Epithelial cell of proximal tubule (primary cell): ENCODE data around the gene FOXO1. TPM values are rescaled to one million over a fixed set of nuclear protein-coding genes. Genes with fewer than 3 reads are reported as not detected.

Experiments used
- DNase-seq: peaks from one replicate; pipeline ENCODE4 v3.0.0-alpha.2; 2011; ENCODE audit warnings: low read depth
- H3K4me3 ChIP-seq: 2 replicates; pipeline ENCODE4 v1.5.1; 2011; ENCODE audit warnings: low read depth, mild to moderate bottlenecking, low read length
- total RNA-seq: library from RNA; depleted of rRNA; stranded (reverse); fragments of >200 nt; gene quantifications from 2 replicates; pipeline ENCODE4 v1.2.3, GENCODE V29; 2015
- TF ChIP-seq, protein P1 (sequence below): conservative IDR thresholded peaks from 2 replicates; pipeline ENCODE4 v1.5.1; 2012; ENCODE audit warnings: low read depth, mild to moderate bottlenecking, low read length

FOXO1 gene
- total RNA-seq, 1 donor from 2014 or later: 6.3 TPM

DNA sequence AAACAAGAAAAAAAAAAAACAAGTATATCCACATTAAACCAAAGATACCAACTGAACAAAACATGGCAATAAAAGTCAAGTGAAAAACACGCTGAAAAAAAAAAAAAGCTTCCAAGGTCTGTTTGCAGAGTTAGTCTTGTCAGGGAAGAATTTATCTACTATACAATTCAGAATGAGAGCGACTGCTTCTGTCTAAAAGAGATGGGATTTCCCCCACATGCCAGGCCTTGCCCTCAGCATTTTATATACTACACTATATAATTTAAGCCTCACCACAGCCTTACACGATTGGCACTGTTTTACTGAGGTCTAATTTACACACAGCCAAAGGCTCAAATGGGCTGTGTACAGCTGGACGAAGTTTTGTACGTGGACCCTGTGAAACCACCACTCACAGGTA, 67.3 kb downstream of the FOXO1 start:
- H3K4me3 ChIP-seq: no peak overlapping the region
- no peak for DNase-seq
- TF ChIP-seq, protein P1, sequence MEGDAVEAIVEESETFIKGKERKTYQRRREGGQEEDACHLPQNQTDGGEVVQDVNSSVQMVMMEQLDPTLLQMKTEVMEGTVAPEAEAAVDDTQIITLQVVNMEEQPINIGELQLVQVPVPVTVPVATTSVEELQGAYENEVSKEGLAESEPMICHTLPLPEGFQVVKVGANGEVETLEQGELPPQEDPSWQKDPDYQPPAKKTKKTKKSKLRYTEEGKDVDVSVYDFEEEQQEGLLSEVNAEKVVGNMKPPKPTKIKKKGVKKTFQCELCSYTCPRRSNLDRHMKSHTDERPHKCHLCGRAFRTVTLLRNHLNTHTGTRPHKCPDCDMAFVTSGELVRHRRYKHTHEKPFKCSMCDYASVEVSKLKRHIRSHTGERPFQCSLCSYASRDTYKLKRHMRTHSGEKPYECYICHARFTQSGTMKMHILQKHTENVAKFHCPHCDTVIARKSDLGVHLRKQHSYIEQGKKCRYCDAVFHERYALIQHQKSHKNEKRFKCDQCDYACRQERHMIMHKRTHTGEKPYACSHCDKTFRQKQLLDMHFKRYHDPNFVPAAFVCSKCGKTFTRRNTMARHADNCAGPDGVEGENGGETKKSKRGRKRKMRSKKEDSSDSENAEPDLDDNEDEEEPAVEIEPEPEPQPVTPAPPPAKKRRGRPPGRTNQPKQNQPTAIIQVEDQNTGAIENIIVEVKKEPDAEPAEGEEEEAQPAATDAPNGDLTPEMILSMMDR: no peak

DNA sequence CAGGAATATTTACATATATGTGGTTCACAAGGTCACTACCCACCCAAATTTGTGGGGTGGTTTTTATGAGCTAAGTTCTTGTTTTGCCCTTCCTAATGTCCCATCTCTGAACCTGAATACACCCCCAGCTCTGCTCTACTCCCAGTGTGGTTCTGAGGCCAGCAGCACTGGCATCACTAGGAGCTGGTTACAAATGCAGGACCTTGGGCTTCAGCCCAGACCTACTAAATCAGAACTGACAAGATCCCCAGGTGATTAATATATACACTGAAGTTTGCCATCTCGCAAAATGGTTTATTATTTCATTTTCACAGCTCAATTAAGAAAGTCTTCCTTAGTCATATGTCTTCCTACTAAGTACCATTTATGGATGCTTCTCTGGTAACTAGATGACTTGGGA, 67.9 kb downstream of the FOXO1 start:
- no peak for DNase-seq
- H3K4me3 ChIP-seq: no peak overlapping the region
- TF ChIP-seq, protein P1: no peak

DNA sequence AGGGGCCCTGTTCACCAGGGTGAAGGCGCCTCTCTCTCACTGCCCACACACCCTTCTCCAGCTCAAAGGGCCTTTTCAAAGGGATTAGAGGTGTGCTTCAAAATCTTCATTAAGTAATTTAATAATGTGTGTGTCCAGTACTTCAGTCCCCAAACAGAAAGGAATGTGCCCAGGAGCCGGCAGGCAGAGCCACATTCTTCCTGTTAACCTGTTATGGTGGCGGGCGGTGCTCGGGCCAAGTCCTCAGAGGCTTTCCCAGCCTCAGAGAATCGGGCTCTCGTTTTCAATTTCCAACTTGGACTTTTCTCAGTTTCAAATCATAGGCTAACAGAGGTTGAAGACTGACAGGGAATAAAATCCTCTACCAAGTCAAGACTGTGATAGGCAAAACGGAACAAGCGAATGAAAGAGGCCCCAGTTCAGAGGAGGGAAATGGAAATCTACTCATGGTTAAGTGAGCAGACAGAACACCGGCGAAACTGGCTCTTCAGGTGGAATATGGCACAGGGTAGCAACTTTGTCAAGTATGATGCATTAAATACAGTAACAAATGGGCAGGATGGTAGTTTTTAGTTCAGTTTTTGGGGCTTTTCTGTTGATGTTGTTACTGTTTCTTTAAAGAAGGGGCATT, 68.6 kb downstream of the FOXO1 start:
- TF ChIP-seq, protein P1: no peak
- DNase-seq: no peak
- peak overlapping the region; percentile 30 for H3K4me3 ChIP-seq

DNA sequence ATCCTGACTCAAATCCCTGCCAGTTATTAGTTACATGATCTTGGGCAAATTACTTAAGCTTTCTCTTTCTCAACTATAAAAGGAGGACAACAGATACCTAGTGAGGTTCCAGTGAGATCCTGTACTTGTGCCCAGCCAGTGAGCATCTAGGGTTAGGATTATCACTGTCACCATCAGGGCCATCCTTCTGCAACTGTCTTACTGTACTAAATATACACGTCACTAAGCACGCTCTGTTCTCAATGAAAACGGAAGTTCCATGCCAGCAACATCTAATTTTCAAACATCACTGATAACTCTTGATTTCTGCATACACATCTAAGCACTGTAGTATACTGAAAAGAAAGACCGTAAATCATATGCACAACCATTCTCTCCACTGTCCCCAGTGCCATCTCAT, 70.0 kb downstream of the FOXO1 start:
- TF ChIP-seq, protein P1: no peak
- DNase-seq: no peak
- no peak overlapping the region for H3K4me3 ChIP-seq

DNA sequence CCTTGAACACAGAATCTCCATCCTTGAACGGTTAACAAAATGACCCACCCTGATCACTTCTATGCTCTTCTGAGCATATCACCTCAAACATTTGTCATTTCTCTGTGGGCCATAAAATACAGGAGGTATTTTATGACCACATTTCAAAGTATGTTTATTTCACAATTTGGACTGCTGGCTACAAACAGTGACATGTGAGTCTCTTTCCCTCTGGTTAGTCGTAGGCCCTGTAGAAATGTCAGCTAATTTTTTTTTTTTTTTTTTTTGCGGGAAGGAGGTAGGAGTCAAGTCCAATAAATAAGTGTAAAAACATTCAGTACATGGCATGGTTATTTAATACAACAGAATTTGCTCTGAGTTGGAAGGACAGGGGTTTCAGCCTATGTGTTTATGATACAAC, 70.7 kb downstream of the FOXO1 start:
- DNase-seq: no peak
- H3K4me3 ChIP-seq: no peak overlapping the region
- TF ChIP-seq, protein P1: no peak

DNA sequence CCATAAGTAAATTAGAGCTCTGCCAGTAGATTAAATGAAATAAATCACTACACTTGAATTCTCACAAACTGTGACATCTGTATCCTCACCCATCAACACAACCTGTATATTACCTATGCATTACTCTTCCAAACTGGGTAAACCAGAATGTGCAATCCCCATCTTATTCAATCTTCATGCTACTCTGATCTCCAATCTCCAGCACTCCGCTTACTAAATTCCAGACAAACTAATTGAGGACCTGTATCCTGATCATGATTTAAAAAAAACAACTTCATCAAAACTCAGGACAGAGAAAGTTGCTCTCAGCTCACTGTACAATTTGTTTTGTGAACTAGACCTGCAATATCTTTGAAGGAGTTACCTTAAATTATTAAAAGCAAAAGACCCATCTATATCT, 74.4 kb downstream of the FOXO1 start:
- DNase-seq: no peak
- H3K4me3 ChIP-seq: no peak overlapping the region
- TF ChIP-seq, protein P1: no peak

DNA sequence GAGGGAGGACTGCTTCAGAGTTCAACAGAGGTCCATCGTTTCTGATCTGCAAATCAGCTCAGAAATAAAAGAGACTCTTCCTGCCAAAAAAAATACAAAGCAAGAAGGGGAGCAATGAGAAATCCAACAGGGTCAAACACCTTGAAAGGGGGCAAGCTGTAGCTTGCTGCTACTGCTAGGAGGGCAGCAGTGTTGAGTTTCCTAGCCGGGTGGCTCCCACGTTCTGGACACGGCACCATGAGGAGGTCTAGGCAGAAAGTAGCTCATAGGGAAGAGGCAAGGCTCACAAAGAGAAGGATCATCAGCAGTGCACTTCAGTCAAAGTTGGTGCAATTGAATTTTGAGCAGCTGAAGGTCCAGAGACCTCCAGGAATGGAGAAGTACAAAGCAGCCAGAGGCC, 75.3 kb downstream of the FOXO1 start:
- TF ChIP-seq, protein P1: no peak
- no peak overlapping the region for H3K4me3 ChIP-seq
- no peak for DNase-seq
